IPS-NIHi7 (cell line): ENCODE measurements around the gene CFAP161.

Experiments
- DNase-seq: peaks from one replicate; pipeline ENCODE4 v3.0.0; 2012; ENCODE audit warnings: mixed read lengths; ENCODE audit errors: extremely low spot score

The CFAP161 gene, protein sequence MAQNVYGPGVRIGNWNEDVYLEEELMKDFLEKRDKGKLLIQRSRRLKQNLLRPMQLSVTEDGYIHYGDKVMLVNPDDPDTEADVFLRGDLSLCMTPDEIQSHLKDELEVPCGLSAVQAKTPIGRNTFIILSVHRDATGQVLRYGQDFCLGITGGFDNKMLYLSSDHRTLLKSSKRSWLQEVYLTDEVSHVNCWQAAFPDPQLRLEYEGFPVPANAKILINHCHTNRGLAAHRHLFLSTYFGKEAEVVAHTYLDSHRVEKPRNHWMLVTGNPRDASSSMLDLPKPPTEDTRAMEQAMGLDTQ

GRCh38 chr15:81133782-81134461 is at the start of gene CFAP161:
Gene CFAP161 (plus strand): TSS chr15:81134270. CDS start chr15:81134330, 60 bp downstream.
- peak; percentile 99 for DNase-seq

- DNase-seq: no peak
These were observed 49.4 kb upstream of the CFAP161 start for GRCh38 chr15:81084716-81085115.

DNA sequence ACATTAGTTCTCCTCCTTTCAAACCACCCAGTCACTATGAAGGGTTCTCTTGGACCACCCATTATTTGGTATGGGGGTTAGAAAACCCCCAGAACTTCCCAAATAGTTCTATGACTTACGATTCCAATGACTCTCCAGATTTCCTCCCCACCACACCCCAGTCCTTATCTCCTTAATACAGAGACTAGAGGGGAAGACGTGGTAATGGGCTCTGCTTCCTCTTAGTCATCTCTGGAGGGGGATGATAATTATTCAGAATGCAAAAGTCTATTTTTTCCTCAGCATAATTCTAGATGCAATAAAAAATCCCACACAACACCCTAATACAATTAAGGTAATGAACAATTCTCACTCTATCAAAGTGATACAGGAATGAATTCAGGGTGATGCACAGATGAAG is 48.9 kb upstream of the CFAP161 start:
- DNase-seq: no peak

DNA sequence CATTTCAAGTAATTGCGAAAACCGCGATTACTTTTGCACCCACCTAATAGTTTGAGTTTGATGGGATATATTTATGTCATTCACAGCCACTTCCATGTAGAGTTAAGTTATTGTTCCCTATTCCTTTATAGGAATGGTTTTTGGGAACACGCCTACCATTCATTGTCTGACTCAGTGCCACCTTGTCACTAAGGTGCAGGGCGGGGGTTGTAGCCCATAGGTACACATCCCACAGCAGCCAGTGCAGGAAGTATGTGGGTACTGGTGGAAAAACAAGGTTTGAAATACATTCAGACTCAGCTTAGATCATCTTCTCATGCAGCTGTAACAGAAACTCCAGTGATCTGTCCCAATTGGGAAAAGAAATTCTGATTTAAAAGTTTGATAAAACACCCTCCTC is 48.2 kb upstream of the CFAP161 start:
- DNase-seq: no peak

- no peak for DNase-seq
These were observed 47.0 kb upstream of the CFAP161 start for GRCh38 chr15:81087066-81087465.

DNA sequence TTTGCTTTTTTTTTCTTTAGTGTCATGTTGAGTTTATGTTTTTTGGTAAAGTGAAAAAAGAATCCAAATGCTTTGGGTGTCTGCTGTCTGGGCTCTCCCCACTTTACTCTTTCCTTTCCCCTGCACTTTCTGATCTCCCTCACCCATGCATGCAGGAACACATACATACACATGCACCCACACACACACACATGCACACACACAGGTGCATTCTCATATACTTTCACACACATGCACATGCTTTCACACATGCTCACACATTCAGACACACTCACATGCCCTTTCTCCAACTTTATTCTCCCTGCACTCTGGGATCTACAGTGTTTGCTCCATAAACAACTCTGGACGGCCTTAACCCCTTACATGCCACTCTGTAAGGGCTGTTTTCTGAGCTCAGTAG is 46.4 kb upstream of the CFAP161 start:
- DNase-seq: no peak

GRCh38 chr15:81088470-81089013 is 45.5 kb upstream of the CFAP161 start:
- DNase-seq: no peak

DNA sequence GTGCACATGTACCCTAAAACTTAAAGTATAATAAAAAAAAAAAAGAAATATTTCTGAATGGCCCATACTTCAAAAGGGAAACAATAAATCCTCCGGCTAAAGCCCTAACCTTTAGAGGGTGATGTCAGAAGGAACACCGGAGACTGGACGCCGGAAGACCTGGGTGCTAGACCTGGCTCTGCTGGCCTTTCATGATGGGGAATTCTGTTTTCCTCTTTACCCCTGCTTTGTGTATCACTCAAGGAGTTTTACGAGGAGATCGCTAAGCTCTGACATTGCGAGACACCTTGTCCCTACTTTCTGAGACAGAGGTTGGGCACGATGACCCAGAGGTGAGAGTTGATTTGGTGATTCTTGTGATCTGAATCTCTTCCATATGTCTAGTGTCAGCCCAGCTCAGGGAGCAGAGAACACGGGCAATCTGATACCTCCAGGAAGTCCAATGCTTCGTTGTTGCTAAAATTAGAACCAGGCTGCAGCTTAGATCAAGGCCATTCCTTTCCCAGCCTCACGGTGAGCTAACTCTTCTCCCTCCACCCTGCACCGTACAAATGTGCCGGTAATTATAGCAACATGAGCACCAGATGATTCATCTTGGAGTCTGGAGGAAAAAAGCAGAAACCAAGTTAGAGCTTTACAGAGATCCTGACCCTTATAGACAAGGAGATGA is 42.0 kb upstream of the CFAP161 start:
- no peak for DNase-seq

GRCh38 chr15:81092559-81092902 is 41.5 kb upstream of the CFAP161 start:
- no peak for DNase-seq

DNA sequence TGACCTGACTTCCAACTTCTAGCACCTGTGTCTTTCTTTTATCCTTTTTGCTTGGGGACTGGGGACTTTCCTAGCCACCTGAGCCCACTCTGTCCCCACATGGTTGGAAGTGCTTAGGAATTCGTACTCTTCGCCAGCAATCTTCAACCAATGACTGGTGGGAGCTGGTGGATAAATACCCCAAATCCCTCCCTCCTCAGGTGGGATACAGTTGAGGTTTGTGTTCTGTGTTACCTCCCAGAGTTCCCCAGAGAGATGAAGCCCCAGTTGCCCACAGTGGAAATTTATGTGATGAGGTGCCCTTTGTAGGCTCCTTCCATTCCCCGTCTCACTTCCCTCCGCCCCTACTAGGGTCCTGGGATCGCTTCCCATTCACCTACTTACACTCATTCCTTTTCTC is 40.1 kb upstream of the CFAP161 start:
- DNase-seq: no peak

DNA sequence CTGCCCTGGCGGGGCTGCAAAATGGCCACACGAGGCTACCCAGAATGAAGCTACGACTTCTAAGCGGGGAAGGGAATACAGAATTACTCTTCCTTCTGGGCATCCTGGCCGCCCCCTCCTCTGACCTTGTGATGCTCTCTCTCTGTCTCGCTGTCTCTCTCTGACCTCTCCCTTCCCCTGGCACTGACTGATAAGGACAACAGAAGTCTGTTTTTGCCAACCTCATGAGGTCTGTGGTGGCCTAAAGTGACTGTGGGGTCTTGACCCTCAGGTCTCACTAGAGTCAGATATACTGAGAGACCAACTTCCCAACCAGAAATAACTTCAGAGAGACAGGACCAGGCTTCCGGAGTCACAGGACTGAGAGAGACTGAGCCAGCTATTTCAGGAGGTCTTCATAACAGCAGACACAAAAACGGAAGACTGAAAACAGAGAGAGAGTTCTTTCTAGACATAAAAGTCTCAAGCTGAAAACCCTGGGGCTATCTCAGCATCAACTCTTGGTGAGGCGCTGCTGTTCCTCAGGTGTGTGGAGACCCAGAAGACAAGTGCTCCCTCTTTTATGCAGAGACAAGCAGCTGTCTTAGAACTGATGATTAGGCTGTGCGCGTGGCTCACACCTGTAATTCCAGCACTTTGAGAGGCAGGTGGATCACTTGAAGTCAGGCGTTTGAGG is 38.2 kb upstream of the CFAP161 start:
- no peak for DNase-seq

DNA sequence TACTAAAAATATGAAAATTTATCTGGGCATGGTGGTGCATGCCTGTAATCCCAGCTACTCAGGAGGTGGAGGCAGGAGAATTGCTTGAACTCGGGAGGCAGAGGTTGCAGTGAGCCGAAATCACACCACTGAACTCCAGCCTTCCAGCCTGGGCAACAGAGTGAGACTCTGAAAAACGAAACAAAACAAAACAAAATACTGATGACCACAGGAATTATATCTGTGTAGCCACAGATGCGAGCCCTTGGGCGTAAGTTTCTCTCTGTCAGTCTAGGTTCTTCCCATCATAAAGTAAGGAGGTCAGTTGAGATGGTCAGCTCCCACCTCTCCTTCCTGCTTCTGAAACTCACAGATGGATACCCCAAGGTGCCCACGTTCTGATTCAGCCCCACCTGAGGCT is 37.7 kb upstream of the CFAP161 start:
- no peak for DNase-seq

DNA sequence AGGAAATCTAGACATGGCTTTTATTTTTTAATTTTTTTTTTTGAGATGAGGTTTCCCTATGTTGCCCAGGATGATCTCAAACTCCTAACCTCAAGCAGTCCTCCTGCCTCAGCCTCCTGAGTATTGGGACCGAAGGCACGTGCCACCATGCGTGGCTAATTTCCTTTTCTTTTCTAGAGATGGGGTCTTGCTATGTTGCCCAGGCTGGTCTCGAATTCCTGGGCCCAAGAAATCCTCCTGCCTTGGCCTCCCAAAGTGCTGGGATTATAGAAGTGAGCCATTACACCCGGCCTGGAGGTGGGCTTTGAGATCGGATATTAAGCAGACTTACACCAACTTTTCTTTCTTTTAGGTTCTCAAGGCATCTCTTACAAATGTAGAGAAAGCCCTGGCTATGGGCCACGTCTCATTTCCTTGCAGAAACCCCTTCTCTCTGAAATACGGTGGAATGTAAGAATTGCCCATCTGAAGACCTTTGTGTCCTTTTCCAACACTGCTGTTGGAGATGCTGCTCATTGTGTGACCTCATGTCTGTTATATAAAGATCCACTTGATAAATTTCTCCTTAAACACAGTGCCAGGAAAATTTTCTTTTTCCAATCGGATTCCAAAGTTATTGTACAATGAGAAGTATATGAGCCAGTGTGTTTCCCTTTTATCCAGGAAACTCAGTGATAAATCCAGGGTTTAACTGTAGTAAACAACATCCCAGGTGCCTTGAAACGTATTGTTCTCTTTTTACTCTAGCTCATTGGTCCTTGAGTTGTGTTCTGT is 36.8 kb upstream of the CFAP161 start:
- DNase-seq: no peak

DNA sequence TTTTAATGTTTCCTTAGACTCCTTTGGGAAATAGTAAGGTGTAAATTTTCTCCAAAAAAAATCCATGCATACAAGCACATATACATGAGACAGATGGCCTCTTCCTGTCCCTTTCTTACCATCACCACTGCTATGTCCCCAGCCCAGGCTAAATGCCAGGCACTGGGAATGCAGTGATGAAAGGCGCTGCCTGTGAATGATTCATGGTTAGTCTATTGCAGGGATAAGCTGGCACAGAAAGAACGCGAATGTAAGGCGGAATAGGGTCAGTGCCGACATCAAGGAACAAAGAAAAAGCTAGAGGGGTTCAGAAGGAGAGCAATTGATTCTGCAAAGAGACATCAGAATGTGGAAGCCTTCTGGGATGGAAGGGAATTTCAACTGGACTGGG is 36.2 kb upstream of the CFAP161 start:
- DNase-seq: no peak

DNA sequence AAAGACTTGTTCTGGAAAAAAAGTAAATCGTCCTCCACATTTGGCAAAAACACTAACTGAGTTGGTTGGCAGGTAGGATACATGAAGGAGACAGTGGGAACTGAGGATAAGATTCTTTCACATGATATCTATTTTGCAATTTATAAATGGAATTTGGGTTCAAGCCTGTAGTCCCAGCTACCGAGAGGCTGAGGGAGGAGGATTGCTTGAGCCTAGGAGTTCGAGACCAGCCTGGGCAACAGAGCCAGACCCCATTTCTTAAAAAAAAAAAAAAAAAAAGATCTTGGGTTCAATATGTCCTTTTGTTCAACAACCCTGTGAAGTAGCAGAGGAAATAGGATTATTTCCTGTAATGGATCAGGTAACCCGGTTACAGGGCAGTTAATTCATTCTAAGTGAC is 35.7 kb upstream of the CFAP161 start:
- DNase-seq: no peak

- DNase-seq: no peak
These were observed 35.0 kb upstream of the CFAP161 start for GRCh38 chr15:81098861-81099651.

DNA sequence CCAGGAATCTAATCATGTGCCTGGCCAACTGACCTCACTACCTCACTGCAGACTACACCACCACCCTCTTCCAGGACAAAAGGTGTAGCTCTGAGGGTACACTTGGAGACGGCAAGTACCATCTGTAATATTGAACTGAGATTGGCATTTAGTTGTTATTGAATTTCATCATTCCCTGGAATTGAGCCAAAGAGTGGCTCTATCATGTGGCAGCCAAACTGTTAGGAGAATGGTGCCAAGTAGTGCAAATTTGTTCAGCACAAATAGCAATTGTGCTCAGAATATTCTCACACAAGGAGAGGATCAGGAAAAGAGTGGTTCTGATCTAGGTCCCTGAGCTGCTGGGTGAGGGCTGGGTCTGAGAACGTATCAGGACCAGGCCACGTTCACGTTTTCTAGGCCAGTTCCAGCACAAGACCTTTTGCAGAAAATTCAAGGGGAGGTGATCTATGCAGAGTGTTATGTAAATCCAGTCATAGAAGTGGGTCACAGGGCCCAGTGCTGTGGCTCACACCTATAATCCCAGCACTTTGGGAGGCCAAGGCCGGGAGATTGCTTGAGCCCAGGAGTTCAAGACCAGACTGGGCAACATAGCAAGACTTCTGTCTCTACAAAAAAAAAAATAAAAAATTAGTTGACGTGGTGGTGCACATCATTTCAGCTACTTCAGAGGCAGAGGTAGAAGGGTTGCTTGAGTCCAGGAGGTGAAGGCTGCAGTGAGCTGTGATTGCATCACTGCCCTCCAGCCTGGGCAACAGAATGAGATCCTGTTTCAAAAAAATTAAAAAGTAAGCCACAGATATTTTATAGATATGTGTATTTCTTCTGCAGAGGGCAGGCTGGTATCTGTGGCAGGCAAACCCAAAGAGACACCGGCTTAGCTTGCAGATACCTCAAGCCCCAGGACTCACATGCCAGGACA is 31.9 kb upstream of the CFAP161 start:
- DNase-seq: no peak

DNA sequence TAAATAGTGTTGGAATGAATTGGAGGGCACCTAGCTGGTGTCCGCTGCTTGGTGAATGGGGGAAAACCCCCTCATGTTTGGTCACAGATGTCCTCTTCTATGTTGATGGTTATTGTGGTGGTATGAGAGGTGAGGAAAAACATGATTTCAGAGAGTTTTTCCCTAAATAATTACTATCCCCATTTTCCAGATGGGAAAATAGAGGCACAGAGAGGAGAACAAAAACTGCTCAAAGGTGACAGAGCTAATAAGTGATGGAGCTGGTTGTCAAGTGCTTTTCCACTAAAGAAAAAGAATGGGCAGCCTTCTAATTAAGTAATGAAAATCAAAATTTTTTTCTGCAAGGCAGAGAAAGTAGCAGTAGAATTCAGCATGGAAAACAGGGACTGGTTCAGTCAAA is 30.2 kb upstream of the CFAP161 start:
- no peak for DNase-seq

- no peak for DNase-seq
These were observed 28.5 kb upstream of the CFAP161 start for GRCh38 chr15:81105545-81105944.

DNA sequence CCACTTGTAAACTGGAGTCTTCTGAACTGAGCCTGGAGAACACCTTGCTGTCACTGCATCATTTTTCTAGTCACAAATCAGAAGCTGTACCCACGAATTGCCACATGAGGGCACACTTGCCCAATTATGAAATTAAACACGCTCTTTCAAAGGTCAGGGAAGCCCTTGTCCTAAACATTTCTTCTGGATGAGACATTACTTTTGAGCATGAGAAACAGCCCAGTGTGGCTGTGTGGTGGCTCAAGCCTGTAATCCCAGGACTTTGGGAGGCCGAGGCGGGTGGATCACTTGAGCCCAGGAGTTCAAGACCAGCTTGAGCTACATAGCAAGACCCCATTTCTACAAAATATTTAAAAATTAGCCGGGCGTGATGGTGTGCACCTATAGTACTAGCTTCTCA is 27.5 kb upstream of the CFAP161 start:
- peak; percentile 70 for DNase-seq
